ENCODE measurements around the gene MFAP3L. TPM values are rescaled to one million over a fixed set of nuclear protein-coding genes. Genes with fewer than 3 reads are reported as not detected.

MFAP3L gene
- total RNA-seq, 4 donors from 2014 or later: 5.5 to 9.3 (median 8.3) TPM

DNA sequence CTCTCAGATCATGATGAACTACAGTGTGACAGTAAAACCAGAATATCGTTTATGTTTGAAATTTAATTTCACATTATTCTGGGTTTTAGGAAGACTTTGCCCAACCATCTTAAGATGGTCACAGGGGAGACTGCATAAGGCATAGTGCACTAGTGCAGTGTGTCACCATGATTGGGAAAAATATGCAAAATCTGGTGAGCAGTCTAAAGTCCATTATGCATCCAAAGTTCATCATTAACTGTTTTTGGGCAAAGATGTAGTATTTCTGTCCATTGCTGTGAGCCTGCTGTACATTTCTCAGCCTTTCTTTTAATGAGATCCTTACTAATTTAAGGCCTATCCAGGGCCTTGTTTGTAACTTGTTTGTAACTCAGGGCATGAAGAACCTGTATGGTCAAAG is 11.3 kb upstream of the MFAP3L start:
- H3K27me3 ChIP-seq: peaks cover 11% of the 10 kb centered on the region
- H3K4me1 ChIP-seq: no peaks in the 10 kb centered on the region
- WGBS, 2 donors (ENCODE audit: low coverage in 1 of 2): 60 to 86% methylated on average over 1 of the region's 1 CpG
- no peaks in the 10 kb centered on the region for H3K36me3 ChIP-seq
- H3K9me3 ChIP-seq: no peaks in the 10 kb centered on the region
- TF ChIP-seq, protein P1, sequence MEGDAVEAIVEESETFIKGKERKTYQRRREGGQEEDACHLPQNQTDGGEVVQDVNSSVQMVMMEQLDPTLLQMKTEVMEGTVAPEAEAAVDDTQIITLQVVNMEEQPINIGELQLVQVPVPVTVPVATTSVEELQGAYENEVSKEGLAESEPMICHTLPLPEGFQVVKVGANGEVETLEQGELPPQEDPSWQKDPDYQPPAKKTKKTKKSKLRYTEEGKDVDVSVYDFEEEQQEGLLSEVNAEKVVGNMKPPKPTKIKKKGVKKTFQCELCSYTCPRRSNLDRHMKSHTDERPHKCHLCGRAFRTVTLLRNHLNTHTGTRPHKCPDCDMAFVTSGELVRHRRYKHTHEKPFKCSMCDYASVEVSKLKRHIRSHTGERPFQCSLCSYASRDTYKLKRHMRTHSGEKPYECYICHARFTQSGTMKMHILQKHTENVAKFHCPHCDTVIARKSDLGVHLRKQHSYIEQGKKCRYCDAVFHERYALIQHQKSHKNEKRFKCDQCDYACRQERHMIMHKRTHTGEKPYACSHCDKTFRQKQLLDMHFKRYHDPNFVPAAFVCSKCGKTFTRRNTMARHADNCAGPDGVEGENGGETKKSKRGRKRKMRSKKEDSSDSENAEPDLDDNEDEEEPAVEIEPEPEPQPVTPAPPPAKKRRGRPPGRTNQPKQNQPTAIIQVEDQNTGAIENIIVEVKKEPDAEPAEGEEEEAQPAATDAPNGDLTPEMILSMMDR (IDR thresholded peaks at IDR 0.05): no peak
- TF ChIP-seq POLR2A (IDR thresholded peaks at IDR 0.05) (no peak), EP300 (IDR thresholded peaks at IDR 0.05) (no peak), POLR2AphosphoS5 (IDR thresholded peaks at IDR 0.05) (no peak)
- ATAC-seq: no peak
- H3K27ac ChIP-seq: no peak overlapping the region
- H3K4me3 ChIP-seq: no peak overlapping the region

DNA sequence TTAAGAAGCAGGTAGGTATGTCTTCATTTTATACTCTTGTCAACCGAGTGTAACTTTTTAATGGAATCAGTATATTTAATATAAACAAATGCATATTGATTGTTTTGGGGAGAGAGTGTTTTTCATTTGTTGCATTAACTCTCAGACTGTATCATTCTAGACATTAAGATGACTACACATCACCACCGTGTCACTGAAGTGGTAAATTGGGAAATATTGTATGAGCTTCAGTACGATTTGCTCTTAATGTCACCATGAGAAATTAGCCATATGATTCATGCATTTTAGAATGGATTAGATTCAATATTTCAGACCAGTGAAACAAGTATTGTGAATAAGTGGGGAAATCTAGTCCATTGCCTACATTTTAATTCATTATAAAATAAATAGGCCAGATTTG is 9.7 kb upstream of the MFAP3L start:
- no peaks in the 10 kb centered on the region for H3K36me3 ChIP-seq
- no peak overlapping the region for H3K27ac ChIP-seq
- ATAC-seq: no peak
- H3K27me3 ChIP-seq: peaks cover 10% of the 10 kb centered on the region
- H3K4me3 ChIP-seq: no peak overlapping the region
- H3K4me1 ChIP-seq: no peaks in the 10 kb centered on the region
- no peaks in the 10 kb centered on the region for H3K9me3 ChIP-seq
- 75 to 82% methylated on average over 3 of the region's 3 CpGs for WGBS, 2 donors (ENCODE audit: low coverage in 1 of 2)
- no peak for TF ChIP-seq POLR2A (IDR thresholded peaks at IDR 0.05)
- TF ChIP-seq, protein P1 (IDR thresholded peaks at IDR 0.05): no peak
- no peak for TF ChIP-seq EP300 (IDR thresholded peaks at IDR 0.05)
- no peak for TF ChIP-seq POLR2AphosphoS5 (IDR thresholded peaks at IDR 0.05)

DNA sequence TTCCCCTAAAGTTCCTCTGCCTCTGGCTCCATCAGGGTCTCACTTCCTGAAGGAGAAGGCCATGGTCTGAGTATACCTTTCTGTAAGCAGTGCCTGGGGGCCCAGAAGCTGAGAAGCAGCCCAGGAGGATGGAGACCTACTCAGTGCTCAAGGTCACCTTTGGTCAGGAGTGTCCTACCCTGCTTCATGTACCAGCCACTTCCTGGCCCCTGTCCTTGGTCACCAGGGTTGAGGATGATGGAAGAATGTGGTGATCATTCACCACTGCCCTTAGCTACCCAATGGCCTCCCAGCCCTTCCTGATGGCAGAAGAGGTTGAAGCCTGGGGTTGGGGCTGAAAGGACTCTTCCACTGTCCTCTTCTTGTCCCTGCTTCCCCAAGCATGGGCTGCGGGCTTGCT is 9.0 kb upstream of the MFAP3L start:
- peaks cover 4% of the 10 kb centered on the region for H3K27me3 ChIP-seq
- no peak for ATAC-seq
- no peaks in the 10 kb centered on the region for H3K4me1 ChIP-seq
- TF ChIP-seq EP300 (IDR thresholded peaks at IDR 0.05) (no peak), POLR2AphosphoS5 (IDR thresholded peaks at IDR 0.05) (no peak), POLR2A (IDR thresholded peaks at IDR 0.05) (no peak)
- TF ChIP-seq, protein P1 (IDR thresholded peaks at IDR 0.05): no peak
- 50% methylated on average over 1 of the region's 1 CpG; no CpG with 5 or more reads in 1 of the 2 donors for WGBS, 2 donors (ENCODE audit: low coverage in 1 of 2)
- no peak overlapping the region for H3K27ac ChIP-seq
- H3K4me3 ChIP-seq: no peak overlapping the region
- no peaks in the 10 kb centered on the region for H3K36me3 ChIP-seq
- no peaks in the 10 kb centered on the region for H3K9me3 ChIP-seq

DNA sequence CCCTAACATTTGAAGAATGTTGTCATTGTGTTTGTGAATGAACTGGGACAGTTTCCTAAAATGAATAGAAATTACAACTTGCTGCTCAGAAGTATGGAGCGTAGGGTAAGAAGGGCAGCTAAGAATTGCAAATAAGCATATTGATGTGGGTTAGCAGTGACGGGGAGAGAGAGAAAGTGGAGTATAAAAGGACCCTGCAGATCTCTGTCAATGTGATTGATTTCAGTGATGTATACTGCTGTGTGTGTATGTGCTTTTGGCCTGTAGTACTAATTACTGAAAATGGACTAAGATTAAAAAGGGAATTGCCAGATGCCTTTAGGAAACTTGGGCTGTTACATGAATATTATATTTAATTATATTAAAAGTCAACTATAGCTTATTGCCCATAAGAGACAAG is 7.8 kb upstream of the MFAP3L start:
- 80 to 82% methylated on average over 2 of the region's 2 CpGs for WGBS, 2 donors (ENCODE audit: low coverage in 1 of 2)
- H3K27me3 ChIP-seq: no peaks in the 10 kb centered on the region
- H3K36me3 ChIP-seq: no peaks in the 10 kb centered on the region
- TF ChIP-seq POLR2AphosphoS5 (IDR thresholded peaks at IDR 0.05): no peak
- H3K27ac ChIP-seq: no peak overlapping the region
- no peaks in the 10 kb centered on the region for H3K4me1 ChIP-seq
- H3K9me3 ChIP-seq: no peaks in the 10 kb centered on the region
- ATAC-seq: no peak
- no peak overlapping the region for H3K4me3 ChIP-seq

DNA sequence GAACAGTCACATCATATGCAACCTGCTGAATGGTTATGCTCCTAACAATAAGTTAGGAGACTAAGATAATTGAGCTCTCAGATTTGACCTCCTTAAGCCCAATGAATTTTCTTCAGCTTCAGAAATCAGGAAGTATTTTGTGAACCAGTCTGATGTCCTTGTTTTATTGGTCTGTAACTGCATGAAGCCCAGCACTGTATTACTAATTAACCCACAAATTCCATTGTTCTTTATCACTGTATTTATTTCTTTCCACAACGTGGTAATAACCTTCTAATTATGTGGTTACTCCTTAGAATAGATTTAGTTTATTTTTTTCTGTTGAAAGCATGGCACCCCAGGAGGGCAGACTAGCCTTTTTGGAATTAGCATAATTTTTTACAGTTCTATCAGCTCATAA is 3.9 kb upstream of the MFAP3L start:
- H3K27ac ChIP-seq: no peak overlapping the region
- 38 to 80% methylated on average over 1 of the region's 1 CpG for WGBS, 2 donors (ENCODE audit: low coverage in 1 of 2)
- no peaks in the 10 kb centered on the region for H3K9me3 ChIP-seq
- H3K27me3 ChIP-seq: no peaks in the 10 kb centered on the region
- no peaks in the 10 kb centered on the region for H3K36me3 ChIP-seq
- no peak overlapping the region for H3K4me3 ChIP-seq
- no peak for ATAC-seq
- TF ChIP-seq POLR2AphosphoS5 (IDR thresholded peaks at IDR 0.05): no peak
- TF ChIP-seq POLR2A (IDR thresholded peaks at IDR 0.05): no peak
- TF ChIP-seq EP300 (IDR thresholded peaks at IDR 0.05): no peak
- H3K4me1 ChIP-seq: peaks cover 0 to 14% (median 0%) of the 10 kb centered on the region in 3 donors

DNA sequence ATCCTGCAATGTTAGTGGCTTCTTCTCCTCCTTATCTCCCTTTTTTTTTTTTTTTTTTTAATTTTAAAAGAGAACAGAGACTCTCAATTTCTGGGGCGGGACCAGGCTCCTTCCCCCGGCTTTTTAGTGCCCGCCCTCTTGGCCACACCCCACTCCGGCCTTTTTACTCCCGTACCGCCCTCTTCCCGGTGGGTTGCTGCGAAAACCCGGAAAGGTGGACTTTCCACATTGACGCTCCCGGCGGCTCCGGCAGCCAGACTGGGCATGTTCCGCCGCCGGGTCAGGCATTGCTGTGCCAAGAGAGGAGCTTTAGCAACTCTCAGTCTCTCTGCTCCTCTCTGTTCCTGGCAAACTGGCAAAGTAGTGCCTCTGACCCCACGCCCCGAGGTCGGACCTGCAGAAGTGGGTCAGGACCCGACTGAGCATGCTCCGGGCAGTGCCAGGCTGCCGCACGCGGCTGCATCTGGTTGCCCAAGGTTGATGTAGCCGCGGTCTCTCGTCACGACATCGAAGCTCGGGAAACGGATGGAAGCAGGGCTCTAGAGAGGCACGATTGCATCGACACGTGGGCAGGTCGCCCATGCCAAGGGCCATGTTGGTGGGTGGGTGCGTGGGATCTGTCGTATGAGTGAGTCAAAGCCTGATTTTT is 1.1 kb upstream of the MFAP3L start:
- peak; percentile 88 for ATAC-seq
- Histone ChIP-seq H3K27me3 (no peaks in the 10 kb centered on the region), H3K9me3 (no peaks in the 10 kb centered on the region), H3K36me3 (no peaks in the 10 kb centered on the region), H3K4me3 (peak overlapping the region; percentile 65 to 93), H3K27ac (peak overlapping the region in 3 of 4 donors; percentile 52 to 93 (median 92)), H3K4me1 (peaks cover 0 to 16% (median 0%) of the 10 kb centered on the region in 3 donors)
- WGBS, 2 donors (ENCODE audit: low coverage in 1 of 2): 4 to 9% methylated on average over 11 to 26 of the region's 37 CpGs
- TF ChIP-seq, protein P1 (IDR thresholded peaks at IDR 0.05): peak in 1 of 4 experiments; percentile 14
- TF ChIP-seq POLR2A (IDR thresholded peaks at IDR 0.05) (no peak), POLR2AphosphoS5 (IDR thresholded peaks at IDR 0.05) (peak; percentile 67)
